Colonic mucosa (tissue), 4 donors: ENCODE measurements around the gene LGALS3. TPM values are rescaled to one million over a fixed set of nuclear protein-coding genes. Genes with fewer than 3 reads are reported as not detected.
A peak's percentile ranks its signal among the peaks of the same experiment; 100 is the strongest.

Source experiments
- DNase-seq: peaks from one replicate; pipeline ENCODE4 v3.0.0-alpha.2; 2020
- H3K27ac ChIP-seq: fragments of 200-600 bp; one replicate; pipeline ENCODE4 v1.8.0; 2021
- H3K27me3 ChIP-seq: fragments of 200-600 bp; one replicate; pipeline ENCODE4 v1.8.0; 2021
- H3K36me3 ChIP-seq: fragments of 200-600 bp; one replicate; pipeline ENCODE4 v1.8.0; 2021
- H3K4me1 ChIP-seq: fragments of 200-600 bp; one replicate; pipeline ENCODE4 v1.8.0; 2021; ENCODE audit warnings: mild to moderate bottlenecking
- H3K4me3 ChIP-seq: fragments of 200-600 bp; one replicate; pipeline ENCODE4 v1.8.0; 2021
- H3K9ac ChIP-seq, 2 donors: one replicate each; pipeline ENCODE4 v1.7.0; 2013; ENCODE audit warnings: control low read depth in 2 of 2, low read depth in 2 of 2, low read length in 2 of 2
- H3K9me3 ChIP-seq: fragments of 200-600 bp; one replicate; pipeline ENCODE4 v1.8.0; 2021
- intact Hi-C: fragments of 100-400 bp; cut with DNase I; formaldehyde crosslinking; loops from one replicate; pipeline ENCODE4 v1.14.1; 2022
- total RNA-seq, 2 donors: library from RNA; stranded (reverse); fragmentation: NEBNext Ultra II Directional in 1 of 2; extraction: Animal tissue kit (Norgen Biotek cat#: 25700) in 1 of 2; gene quantifications; one replicate each; pipeline ENCODE4 v1.2.1, GENCODE V29; 2021
- TF ChIP-seq, protein P1 (sequence below): fragments of 200-600 bp; IDR thresholded peaks from one replicate; pipeline ENCODE4 v1.8.0; 2022; ENCODE audit warnings: antibody characterized with exemption, mild to moderate bottlenecking
- donor health status: healthy.
- donor health status: DM: no; HTN: no; CAD: no.
- donor health status: DM: no; HTN: no; CAD: no.

Gene LGALS3
- total RNA-seq, 2 donors from 2014 or later, result 1,592 to 1,798 TPM

- Histone ChIP-seq H3K27ac (no peak overlapping the region), H3K4me3 (no peak overlapping the region), H3K27me3 (no peaks in the 10 kb centered on the region), H3K4me1 (no peaks in the 10 kb centered on the region), H3K9ac (no peak overlapping the region), H3K36me3 (no peaks in the 10 kb centered on the region), H3K9me3 (no peaks in the 10 kb centered on the region)
- TF ChIP-seq, protein P1, sequence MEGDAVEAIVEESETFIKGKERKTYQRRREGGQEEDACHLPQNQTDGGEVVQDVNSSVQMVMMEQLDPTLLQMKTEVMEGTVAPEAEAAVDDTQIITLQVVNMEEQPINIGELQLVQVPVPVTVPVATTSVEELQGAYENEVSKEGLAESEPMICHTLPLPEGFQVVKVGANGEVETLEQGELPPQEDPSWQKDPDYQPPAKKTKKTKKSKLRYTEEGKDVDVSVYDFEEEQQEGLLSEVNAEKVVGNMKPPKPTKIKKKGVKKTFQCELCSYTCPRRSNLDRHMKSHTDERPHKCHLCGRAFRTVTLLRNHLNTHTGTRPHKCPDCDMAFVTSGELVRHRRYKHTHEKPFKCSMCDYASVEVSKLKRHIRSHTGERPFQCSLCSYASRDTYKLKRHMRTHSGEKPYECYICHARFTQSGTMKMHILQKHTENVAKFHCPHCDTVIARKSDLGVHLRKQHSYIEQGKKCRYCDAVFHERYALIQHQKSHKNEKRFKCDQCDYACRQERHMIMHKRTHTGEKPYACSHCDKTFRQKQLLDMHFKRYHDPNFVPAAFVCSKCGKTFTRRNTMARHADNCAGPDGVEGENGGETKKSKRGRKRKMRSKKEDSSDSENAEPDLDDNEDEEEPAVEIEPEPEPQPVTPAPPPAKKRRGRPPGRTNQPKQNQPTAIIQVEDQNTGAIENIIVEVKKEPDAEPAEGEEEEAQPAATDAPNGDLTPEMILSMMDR, result no peak
- intact Hi-C loops, result no loop called here
- no peak for DNase-seq
These were observed 51.4 kb downstream of the LGALS3 start for GRCh38 chr14:55180434-55180833.

- TF ChIP-seq, protein P1, result no peak
- Histone ChIP-seq H3K27me3 (no peaks in the 10 kb centered on the region), H3K9ac (no peak overlapping the region), H3K36me3 (no peaks in the 10 kb centered on the region), H3K4me3 (no peak overlapping the region), H3K27ac (no peak overlapping the region), H3K9me3 (no peaks in the 10 kb centered on the region), H3K4me1 (no peaks in the 10 kb centered on the region)
- no peak for DNase-seq
- intact Hi-C loops, result no loop called here
These were observed 59.7 kb downstream of the LGALS3 start for GRCh38 chr14:55188686-55189295.

- H3K9ac ChIP-seq, result peak overlapping the region in 1 of 2 donors; percentile 16
- H3K4me3 ChIP-seq, result peak overlapping the region; percentile 45
- H3K9me3 ChIP-seq, result no peaks in the 10 kb centered on the region
- no peaks in the 10 kb centered on the region for H3K36me3 ChIP-seq
- TF ChIP-seq, protein P1, result no peak
- no peaks in the 10 kb centered on the region for H3K4me1 ChIP-seq
- no peaks in the 10 kb centered on the region for H3K27me3 ChIP-seq
- intact Hi-C loops, result no loop called here
- DNase-seq, result no peak
- no peak overlapping the region for H3K27ac ChIP-seq
These were observed 61.8 kb downstream of the LGALS3 start for GRCh38 chr14:55190906-55191202.

GRCh38 chr14:55191203-55192053 is 62.4 kb downstream of the LGALS3 start, which contains the start of gene DLGAP5:
TSS of gene DLGAP5 (minus strand) at chr14:55191585. CDS start at chr14:55189179, 2,406 bp downstream.
- intact Hi-C loops, result no loop called here
- Histone ChIP-seq H3K4me3 (peak within 1 kb of the TSS; percentile 45), H3K36me3 (no peaks in the 10 kb centered on the region), H3K9ac (peak within 1 kb of the TSS; percentile 40 to 68), H3K4me1 (no peaks in the 10 kb centered on the region), H3K9me3 (no peaks in the 10 kb centered on the region), H3K27ac (no peak within 1 kb of the TSS), H3K27me3 (no peaks in the 10 kb centered on the region)
- peak; percentile 97 for DNase-seq
- TF ChIP-seq, protein P1, result no peak

DNA sequence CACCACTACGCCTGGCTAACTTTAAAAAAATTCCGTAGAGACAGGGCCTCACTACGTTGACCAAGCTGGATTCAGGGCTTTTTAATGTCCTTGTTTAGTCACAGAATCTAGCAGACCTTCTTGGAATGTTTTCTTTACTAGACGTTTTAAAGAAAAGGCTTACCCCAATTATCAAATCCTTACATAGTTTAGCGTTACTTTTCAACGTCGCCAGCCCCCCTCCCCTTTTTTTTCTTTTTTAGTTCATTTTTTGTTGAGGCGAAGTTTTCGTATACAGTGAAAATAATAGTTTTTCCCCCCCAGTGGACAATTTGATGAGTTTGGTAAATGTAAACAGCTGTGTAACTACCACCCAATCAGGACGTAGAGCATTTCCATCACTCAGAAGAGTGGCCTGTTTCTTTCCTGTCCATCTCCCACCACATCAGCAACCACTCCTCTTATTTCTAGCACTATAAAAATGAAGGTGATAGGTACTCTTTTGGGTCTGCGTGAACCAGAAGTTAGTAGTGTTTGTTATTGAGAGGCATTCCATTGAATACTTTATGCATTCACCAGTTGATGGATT is 63.1 kb downstream of the LGALS3 start:
- Histone ChIP-seq H3K9ac (peak overlapping the region; percentile 40 to 68), H3K9me3 (no peaks in the 10 kb centered on the region), H3K4me1 (no peaks in the 10 kb centered on the region), H3K27ac (no peak overlapping the region), H3K27me3 (no peaks in the 10 kb centered on the region), H3K36me3 (no peaks in the 10 kb centered on the region), H3K4me3 (peak overlapping the region; percentile 45)
- DNase-seq, result no peak
- TF ChIP-seq, protein P1, result no peak
- intact Hi-C loops, result no loop called here
